PC-3 (cell line): Measurements from ENCODE around the gene FBXO31. TPM values are rescaled to one million over a fixed set of nuclear protein-coding genes. Genes with fewer than 3 reads are reported as not detected.

Experiments used
- ATAC-seq: fragments of 200-7000 bp; cut with Tn5 transposase; 2 replicates; pipeline ENCODE4 v1.9.1; 2020; ENCODE audit warnings: mild to moderate bottlenecking, moderate library complexity
- BruUV-seq: library from RNA; stranded (reverse); fragments of 400-500 nt; replicated peaks from 2 replicates; lab custom pipeline; 2021; lab: Mats Ljungman, UMichigan
- CTCF ChIA-PET: fragments of 300-600 bp; sonication (Branson Sonifier 250); formaldehyde crosslinking; loops from one replicate; lab custom pipeline; 2022; ENCODE audit warnings: antibody characterized with exemption; lab: Charles Lee
- POLR2A ChIA-PET: fragments of 300-600 bp; sonication (Branson Sonifier 250); formaldehyde crosslinking; loops from one replicate; lab custom pipeline; 2022; ENCODE audit warnings: antibody characterized with exemption; ENCODE audit not compliant: unreplicated experiment; lab: Charles Lee
- DNase-seq: peaks from one replicate; pipeline ENCODE4 v3.0.0-alpha.2; 2015
- H2AFZ ChIP-seq: fragments of 300-600 bp; sonication (generic); 2 replicates; pipeline ENCODE4 v1.6.0; 2016; ENCODE audit warnings: antibody characterized with exemption, low read length
- H3F3A ChIP-seq: fragments of 300-600 bp; sonication (generic); one replicate; pipeline ENCODE4 v1.6.0; 2017; ENCODE audit warnings: antibody characterized with exemption, low read length, control low read depth, mild to moderate bottlenecking; ENCODE audit not compliant: unreplicated experiment
- H3K27ac ChIP-seq: fragments of 300-600 bp; sonication (generic); 2 replicates; pipeline ENCODE4 v1.5.1; 2016; ENCODE audit warnings: mild to moderate bottlenecking, low read length
- H3K27me3 ChIP-seq: fragments of 300-600 bp; sonication (generic); 2 replicates; pipeline ENCODE4 v1.6.1; 2016; ENCODE audit warnings: low read length, mixed read lengths
- H3K36me3 ChIP-seq: fragments of 300-600 bp; sonication (generic); 2 replicates; pipeline ENCODE4 v1.6.1; 2016; ENCODE audit warnings: low read depth, mixed run types, low read length, mixed read lengths
- H3K4me1 ChIP-seq: fragments of 300-600 bp; sonication (generic); 2 replicates; pipeline ENCODE4 v1.5.1; 2016; ENCODE audit warnings: low read length; ENCODE audit not compliant: insufficient read depth
- H3K4me2 ChIP-seq: fragments of 300-600 bp; sonication (generic); 2 replicates; pipeline ENCODE4 v1.6.0; 2016; ENCODE audit warnings: low read length
- H3K4me3 ChIP-seq: fragments of 300-600 bp; sonication (generic); 2 replicates; pipeline ENCODE4 v1.5.1; 2016; ENCODE audit warnings: mild to moderate bottlenecking, low read length, mixed read lengths
- H3K79me2 ChIP-seq: fragments of 300-600 bp; sonication (generic); 2 replicates; pipeline ENCODE4 v1.6.1; 2017; ENCODE audit warnings: low read length, mixed read lengths
- H3K9ac ChIP-seq: fragments of 300-600 bp; sonication (generic); 2 replicates; pipeline ENCODE4 v1.6.0; 2016; ENCODE audit warnings: mild to moderate bottlenecking, low read length
- H3K9me2 ChIP-seq: fragments of 300-600 bp; sonication (generic); replicated peaks from 2 replicates; pipeline ENCODE4 v1.6.1; 2016; ENCODE audit warnings: mixed run types, low read length, mixed read lengths
- H3K9me3 ChIP-seq: fragments of 300-600 bp; sonication (generic); 2 replicates; pipeline ENCODE4 v1.6.1; 2016; ENCODE audit warnings: low read length, mixed read lengths
- H4K20me1 ChIP-seq: fragments of 300-600 bp; sonication (generic); 2 replicates; pipeline ENCODE4 v1.6.1; 2016; ENCODE audit warnings: low read length, mixed read lengths
- CTCF ChIP-seq: fragments of 300-600 bp; sonication (generic); conservative IDR thresholded peaks from 2 replicates; pipeline ENCODE4 v1.5.1; 2017; ENCODE audit warnings: antibody characterized with exemption, low read depth, mild to moderate bottlenecking, low read length
- EZH2 ChIP-seq: fragments of 300-600 bp; sonication (generic); IDR thresholded peaks from one replicate; pipeline ENCODE4 v1.6.1; 2017; ENCODE audit warnings: antibody characterized with exemption, mild to moderate bottlenecking, low read length; ENCODE audit not compliant: unreplicated experiment
- EZH2phosphoT487 ChIP-seq: fragments of 300-600 bp; sonication (generic); IDR thresholded peaks from 2 replicates; pipeline ENCODE4 v1.6.1; 2018; ENCODE audit warnings: mild to moderate bottlenecking, antibody characterized with exemption, low read length, borderline replicate concordance
- intact Hi-C: fragments of 100-400 bp; cut with micrococcal nuclease; formaldehyde crosslinking; loops from 2 replicates; pipeline ENCODE4 v1.9.0; 2023
- total RNA-seq: library from RNA; depleted of rRNA; stranded (reverse); fragments of >200 nt; gene quantifications from 2 replicates; pipeline ENCODE4 v1.2.3, GENCODE V29; 2014

Gene FBXO31
- total RNA-seq, 1 experiment from 2014 or later: 14.8 TPM

- H3K79me2 ChIP-seq: no peaks in the 10 kb centered on the region
- H4K20me1 ChIP-seq: no peaks in the 10 kb centered on the region
- H3K4me1 ChIP-seq: no peaks in the 10 kb centered on the region
- no peak overlapping the region for H3K4me3 ChIP-seq
- H3K9me2 ChIP-seq: no peaks in the 10 kb centered on the region
- no peak for DNase-seq
- H3K27ac ChIP-seq: no peak overlapping the region
- no peak overlapping the region for H3K9ac ChIP-seq
- no peak overlapping the region for H3K4me2 ChIP-seq
- no peaks in the 10 kb centered on the region for H3K27me3 ChIP-seq
- H3K9me3 ChIP-seq: no peaks in the 10 kb centered on the region
- no TSS peak for BruUV-seq
- intact Hi-C loops: no loop called here
- ChIA-PET POLR2A (no interaction called here), CTCF (no interaction called here)
- ATAC-seq: no peak
- no peak overlapping the region for H2AFZ ChIP-seq
- TF ChIP-seq CTCF: peak; percentile 53
- no peak for TF ChIP-seq EZH2phosphoT487
- no peak for TF ChIP-seq EZH2
- H3F3A ChIP-seq: no peaks in the 10 kb centered on the region
- no peaks in the 10 kb centered on the region for H3K36me3 ChIP-seq
These were observed 36.7 kb upstream of the FBXO31 start for GRCh38 chr16:87420026-87421002.

GRCh38 chr16:87418644-87419043 is 35.1 kb upstream of the FBXO31 start:
- ChIA-PET POLR2A (no interaction called here), CTCF (no interaction called here)
- no peak overlapping the region for H3K4me2 ChIP-seq
- H3K27me3 ChIP-seq: no peaks in the 10 kb centered on the region
- no peaks in the 10 kb centered on the region for H3K9me2 ChIP-seq
- no peaks in the 10 kb centered on the region for H3K9me3 ChIP-seq
- BruUV-seq: no TSS peak
- no peaks in the 10 kb centered on the region for H3K36me3 ChIP-seq
- DNase-seq: peak; percentile 25
- H3F3A ChIP-seq: no peaks in the 10 kb centered on the region
- ATAC-seq: peak; percentile 78
- no peak for TF ChIP-seq EZH2phosphoT487
- TF ChIP-seq CTCF: no peak
- no peak overlapping the region for H3K27ac ChIP-seq
- H3K9ac ChIP-seq: no peak overlapping the region
- intact Hi-C loops: loop anchor here (5.0 to 10.0 kb wide), 3 partner anchors 46 to 219 kb away; partner anchors contain the start of gene ZCCHC14
- no peak overlapping the region for H2AFZ ChIP-seq
- H4K20me1 ChIP-seq: no peaks in the 10 kb centered on the region
- H3K79me2 ChIP-seq: no peaks in the 10 kb centered on the region
- no peaks in the 10 kb centered on the region for H3K4me1 ChIP-seq
- no peak overlapping the region for H3K4me3 ChIP-seq

- TF ChIP-seq EZH2phosphoT487: no peak
- no peak for TF ChIP-seq CTCF
- TF ChIP-seq EZH2: no peak
- Histone ChIP-seq H2AFZ (no peak overlapping the region), H3K4me1 (no peaks in the 10 kb centered on the region), H3K9me3 (no peaks in the 10 kb centered on the region), H3K79me2 (no peaks in the 10 kb centered on the region), H4K20me1 (no peaks in the 10 kb centered on the region), H3K9me2 (no peaks in the 10 kb centered on the region), H3K9ac (no peak overlapping the region), H3K27ac (no peak overlapping the region), H3K27me3 (no peaks in the 10 kb centered on the region), H3K4me2 (no peak overlapping the region), H3K4me3 (no peak overlapping the region), H3F3A (no peaks in the 10 kb centered on the region), H3K36me3 (no peaks in the 10 kb centered on the region)
- BruUV-seq: no TSS peak
- no peak for ATAC-seq
- no peak for DNase-seq
- intact Hi-C loops: loop anchor here (5.0 to 10.0 kb wide), 3 partner anchors 47 to 219 kb away; partner anchors contain the start of gene ZCCHC14
- POLR2A ChIA-PET: no interaction called here
- CTCF ChIA-PET: no interaction called here
These were observed 34.6 kb upstream of the FBXO31 start for GRCh38 chr16:87418216-87418615.
